DND-41 (cell line): ENCODE measurements around the gene DCAF7.
A peak's percentile ranks its signal among the peaks of the same experiment; 100 is the strongest.

Source experiments
- ATAC-seq: fragments of 200-7000 bp; cut with Tn5 transposase; 3 replicates; pipeline ENCODE4 v1.9.1; 2021; ENCODE audit warnings: low read depth; ENCODE audit not compliant: insufficient read depth
- DNase-seq: peaks from one replicate; pipeline ENCODE4 v3.0.0-alpha.2; 2020
- H2AFZ ChIP-seq: 2 replicates; pipeline ENCODE4 v1.6.0; 2012; ENCODE audit warnings: low read depth, low read length
- H3K27ac ChIP-seq: 2 replicates; pipeline ENCODE4 v1.5.1; 2012; ENCODE audit warnings: low read length, inconsistent platforms
- H3K27me3 ChIP-seq: fragments of 200-600 bp; sonication (generic); 2 replicates; pipeline ENCODE4 v1.6.0; 2012; ENCODE audit warnings: low read length, mild to moderate bottlenecking, inconsistent platforms; ENCODE audit not compliant: insufficient read depth, poor library complexity
- H3K36me3 ChIP-seq: 2 replicates; pipeline ENCODE4 v1.5.1; 2012; ENCODE audit warnings: low read length, inconsistent platforms; ENCODE audit not compliant: insufficient read depth
- H3K4me1 ChIP-seq: 2 replicates; pipeline ENCODE4 v1.5.1; 2012; ENCODE audit warnings: mild to moderate bottlenecking, low read length; ENCODE audit not compliant: insufficient read depth
- H3K4me2 ChIP-seq: 2 replicates; pipeline ENCODE4 v1.6.0; 2012; ENCODE audit warnings: mild to moderate bottlenecking, moderate library complexity, low read length, inconsistent platforms; ENCODE audit not compliant: insufficient read depth
- H3K4me3 ChIP-seq, 2 experiments: fragments of 200-600 bp in 1 of 2; shearing (Covaris generic) in 1 of 2; 2 replicates each; pipeline ENCODE4 v1.5.1; 2012 to 2016; ENCODE audit warnings: inconsistent platforms in 2 of 2, low read length in 2 of 2, mild to moderate bottlenecking in 2 of 2, low read depth in 1 of 2, moderate library complexity in 1 of 2
- H3K79me2 ChIP-seq: 2 replicates; pipeline ENCODE4 v1.6.0; 2012; ENCODE audit warnings: low read length, inconsistent platforms; ENCODE audit not compliant: insufficient read depth
- H3K9ac ChIP-seq: 2 replicates; pipeline ENCODE4 v1.6.0; 2012; ENCODE audit warnings: low read depth, mild to moderate bottlenecking, inconsistent platforms, low read length, moderate library complexity
- H3K9me3 ChIP-seq: 2 replicates; pipeline ENCODE4 v1.5.1; 2012; ENCODE audit warnings: low read length, moderate library complexity, mild to moderate bottlenecking, inconsistent platforms; ENCODE audit not compliant: insufficient read depth, severe bottlenecking
- H4K20me1 ChIP-seq: 2 replicates; pipeline ENCODE4 v1.6.0; 2012; ENCODE audit warnings: low read length; ENCODE audit not compliant: insufficient read depth
- EZH2 ChIP-seq: IDR thresholded peaks from 3 replicates; pipeline ENCODE4 v1.6.1; 2012; ENCODE audit warnings: borderline replicate concordance, low read depth, mild to moderate bottlenecking, moderate library complexity, low read length, inconsistent platforms; ENCODE audit not compliant: severe bottlenecking
- TF ChIP-seq, protein P1 (sequence below): IDR thresholded peaks from 2 replicates; pipeline ENCODE4 v1.5.1; 2012; ENCODE audit warnings: borderline replicate concordance, low read length, moderate library complexity, mild to moderate bottlenecking; ENCODE audit not compliant: poor library complexity, severe bottlenecking; ENCODE audit errors: extremely low read depth

The DCAF7 gene

DNA sequence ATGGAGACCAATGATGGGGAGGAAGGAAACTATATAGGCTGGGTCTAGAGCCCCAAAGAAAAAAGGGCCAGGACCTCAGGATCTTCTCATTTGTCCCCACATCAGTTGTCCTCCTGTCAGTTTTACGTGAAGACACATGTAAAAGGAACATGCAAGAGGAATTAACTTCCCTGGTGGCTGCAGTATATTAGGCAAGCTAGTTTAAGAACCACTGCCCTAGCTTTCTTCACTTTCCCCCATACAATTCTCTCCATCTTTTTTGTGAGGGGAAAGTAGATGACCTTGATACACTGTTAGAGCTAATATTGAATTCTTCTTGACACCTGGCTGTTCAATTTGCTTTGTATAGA lies 74.2 kb downstream of the DCAF7 start:
- H3K4me2 ChIP-seq, result peak overlapping the region; percentile 71
- peaks cover 36% of the 10 kb centered on the region for H3K4me1 ChIP-seq
- H3K9ac ChIP-seq, result 0 out of 2 replicates have a peak overlapping the region, but pooled peaks have one; percentile 1
- H3K27ac ChIP-seq, result no peak overlapping the region
- no peak overlapping the region for H2AFZ ChIP-seq
- ATAC-seq (no peak), DNase-seq (no peak)
- H3K79me2 ChIP-seq, result peaks cover 67% of the 10 kb centered on the region
- H3K36me3 ChIP-seq, result peaks cover under 1% of the 10 kb centered on the region
- peak overlapping the region in 1 of 2 experiments; percentile 80; a peak in 1 of 4 replicates for H3K4me3 ChIP-seq
- H3K9me3 ChIP-seq, result no peaks in the 10 kb centered on the region
- H3K27me3 ChIP-seq, result no peaks in the 10 kb centered on the region
- TF ChIP-seq EZH2, result no peak
- TF ChIP-seq, protein P1, sequence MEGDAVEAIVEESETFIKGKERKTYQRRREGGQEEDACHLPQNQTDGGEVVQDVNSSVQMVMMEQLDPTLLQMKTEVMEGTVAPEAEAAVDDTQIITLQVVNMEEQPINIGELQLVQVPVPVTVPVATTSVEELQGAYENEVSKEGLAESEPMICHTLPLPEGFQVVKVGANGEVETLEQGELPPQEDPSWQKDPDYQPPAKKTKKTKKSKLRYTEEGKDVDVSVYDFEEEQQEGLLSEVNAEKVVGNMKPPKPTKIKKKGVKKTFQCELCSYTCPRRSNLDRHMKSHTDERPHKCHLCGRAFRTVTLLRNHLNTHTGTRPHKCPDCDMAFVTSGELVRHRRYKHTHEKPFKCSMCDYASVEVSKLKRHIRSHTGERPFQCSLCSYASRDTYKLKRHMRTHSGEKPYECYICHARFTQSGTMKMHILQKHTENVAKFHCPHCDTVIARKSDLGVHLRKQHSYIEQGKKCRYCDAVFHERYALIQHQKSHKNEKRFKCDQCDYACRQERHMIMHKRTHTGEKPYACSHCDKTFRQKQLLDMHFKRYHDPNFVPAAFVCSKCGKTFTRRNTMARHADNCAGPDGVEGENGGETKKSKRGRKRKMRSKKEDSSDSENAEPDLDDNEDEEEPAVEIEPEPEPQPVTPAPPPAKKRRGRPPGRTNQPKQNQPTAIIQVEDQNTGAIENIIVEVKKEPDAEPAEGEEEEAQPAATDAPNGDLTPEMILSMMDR, result no peak
- peaks cover 36% of the 10 kb centered on the region for H4K20me1 ChIP-seq

DNA sequence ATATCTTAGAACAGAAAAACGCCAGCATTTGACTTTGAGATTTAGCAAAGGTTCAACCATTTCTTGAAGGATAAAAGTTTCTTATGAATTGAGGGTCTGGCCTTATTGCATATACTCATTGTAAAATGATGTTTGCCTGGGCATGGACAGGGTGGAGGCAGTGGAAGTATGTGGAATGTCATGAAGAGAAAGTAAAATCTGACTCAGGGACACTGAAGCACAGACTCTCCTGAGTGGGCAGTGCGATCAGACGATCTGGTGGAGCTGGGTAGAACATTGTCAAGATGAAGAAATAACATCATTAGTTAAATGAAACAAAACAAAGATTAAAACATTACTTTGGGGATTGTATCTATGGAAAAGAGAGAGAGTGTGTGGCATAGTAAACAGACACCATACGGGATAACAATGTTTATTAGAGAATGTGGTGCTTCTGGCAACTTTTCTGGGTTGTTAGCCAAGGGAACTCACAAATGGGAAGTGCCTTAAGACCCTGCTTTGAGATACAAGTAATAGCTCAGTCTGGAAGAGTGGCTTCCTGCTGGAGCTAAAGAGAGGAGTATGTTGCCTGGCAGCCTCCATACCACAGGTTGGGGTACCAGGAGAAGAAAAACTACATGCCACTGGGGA lies 76.4 kb downstream of the DCAF7 start:
- Histone ChIP-seq H3K27ac (no peak overlapping the region), H3K9ac (no peak overlapping the region), H3K4me1 (peaks cover 29% of the 10 kb centered on the region), H3K9me3 (no peaks in the 10 kb centered on the region), H3K36me3 (peaks cover 9% of the 10 kb centered on the region), H3K4me3 (no peak overlapping the region), H3K4me2 (no peak overlapping the region), H2AFZ (no peak overlapping the region), H3K79me2 (peaks cover 89% of the 10 kb centered on the region), H4K20me1 (peaks cover 50% of the 10 kb centered on the region), H3K27me3 (no peaks in the 10 kb centered on the region)
- TF ChIP-seq, protein P1, result no peak
- TF ChIP-seq EZH2, result no peak
- no peak for ATAC-seq
- no peak for DNase-seq

DNA sequence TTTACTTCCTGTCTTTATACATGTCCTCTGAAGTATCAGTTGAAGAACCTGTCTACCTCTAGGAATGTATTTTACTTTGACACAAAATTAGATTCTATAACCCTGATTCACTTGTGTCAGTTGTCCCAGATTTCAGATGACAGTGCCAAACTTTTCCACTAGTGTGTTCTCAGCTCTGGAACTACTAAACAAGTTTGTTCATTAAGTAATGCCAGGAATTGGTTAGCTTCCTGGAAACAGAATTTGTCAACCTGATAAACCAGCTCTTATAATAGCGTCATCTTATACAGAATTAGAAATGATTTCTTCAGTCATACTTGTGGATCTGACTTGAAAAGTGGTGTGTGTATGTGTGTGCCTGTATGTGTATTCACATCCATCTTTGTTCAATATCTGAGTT lies 79.3 kb downstream of the DCAF7 start:
- Histone ChIP-seq H3K4me1 (peaks cover 14% of the 10 kb centered on the region), H2AFZ (no peak overlapping the region), H3K36me3 (peaks cover 35% of the 10 kb centered on the region), H3K9ac (no peak overlapping the region), H3K4me3 (no peak overlapping the region), H3K4me2 (no peak overlapping the region), H4K20me1 (peaks cover 47% of the 10 kb centered on the region), H3K9me3 (no peaks in the 10 kb centered on the region), H3K27ac (peak overlapping the region; percentile 7; the same call in 1 of the 2 replicates), H3K27me3 (no peaks in the 10 kb centered on the region), H3K79me2 (peaks cover 83% of the 10 kb centered on the region)
- TF ChIP-seq EZH2, result no peak
- TF ChIP-seq, protein P1, result no peak
- DNase-seq (no peak), ATAC-seq (no peak)
